Measurements from ENCODE around the gene ZNF543. TPM values are rescaled to one million over a fixed set of nuclear protein-coding genes. Genes with fewer than 3 reads are reported as not detected.

Gene ZNF543
- total RNA-seq, 5 donors from 2014 or later (not counting 1 experiment from before 2014, with no cell fraction given): 3.9 to 11.1 (median 7.9) TPM

DNA sequence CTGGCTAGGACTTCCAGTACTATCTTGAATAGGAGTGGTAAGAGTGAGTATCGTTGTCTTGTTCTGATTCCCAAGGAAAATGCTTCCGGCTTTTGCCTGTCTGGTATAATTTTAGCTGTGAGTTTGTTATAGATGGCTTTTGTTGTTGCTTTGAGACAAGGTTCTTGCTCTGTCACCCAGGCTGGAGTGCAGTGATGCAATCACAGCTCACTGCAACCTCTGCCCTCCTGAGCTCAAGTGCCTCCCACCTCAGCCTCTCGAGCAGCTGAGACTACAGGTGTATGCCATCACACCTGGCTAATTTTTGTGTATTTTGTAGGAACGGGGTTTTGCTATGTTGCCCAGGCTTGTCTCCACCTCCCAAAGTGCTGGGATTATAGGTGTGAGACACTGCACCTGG is 6.1 kb upstream of the ZNF543 start:
- ChIA-PET CTCF (no interaction called here), POLR2A (no interaction called here)
- Mint-ChIP-seq H3K27ac (no peak overlapping the region), H3K9me3 (peaks cover 24 to 32% (median 25%) of the 10 kb centered on the region in 3 donors), H3K36me3 (no peaks in the 10 kb centered on the region), H3K4me1 (no peaks in the 10 kb centered on the region), H3K4me3 (no peak overlapping the region), H3K27me3 (peaks cover 33 to 38% of the 10 kb centered on the region in 2 donors)
- Histone ChIP-seq H3K27ac (ENCODE audit: low read length) (no peak overlapping the region), H3K9me3 (no peaks in the 10 kb centered on the region), H3K4me3 (ENCODE audit: control insufficient read depth in 1 of 2, extremely low read depth in 1 of 2, low read length in 1 of 2) (no peak overlapping the region), H3K4me1 (ENCODE audit: control insufficient read depth in 1 of 2, extremely low read depth in 1 of 2, insufficient read depth in 2 of 2, low read length in 2 of 2) (no peaks in the 10 kb centered on the region), H3K27me3 (replicated peaks in 1 of 2; ENCODE audit: control insufficient read depth in 2 of 2, extremely low read depth in 1 of 2, insufficient read depth in 2 of 2, low read length in 1 of 2) (peaks cover 2 to 19% of the 10 kb centered on the region in 2 experiments), H3K36me3 (ENCODE audit: control insufficient read depth in 2 of 2, extremely low read depth in 1 of 2, insufficient read depth in 1 of 2, low read length in 1 of 2) (no peaks in the 10 kb centered on the region)
- 91% methylated on average over 3 of the region's 4 CpGs for WGBS (ENCODE audit: insufficient coverage)
- DNase-seq (no peak), ATAC-seq (replicated peaks in 1 of 4) (no peak)

DNA sequence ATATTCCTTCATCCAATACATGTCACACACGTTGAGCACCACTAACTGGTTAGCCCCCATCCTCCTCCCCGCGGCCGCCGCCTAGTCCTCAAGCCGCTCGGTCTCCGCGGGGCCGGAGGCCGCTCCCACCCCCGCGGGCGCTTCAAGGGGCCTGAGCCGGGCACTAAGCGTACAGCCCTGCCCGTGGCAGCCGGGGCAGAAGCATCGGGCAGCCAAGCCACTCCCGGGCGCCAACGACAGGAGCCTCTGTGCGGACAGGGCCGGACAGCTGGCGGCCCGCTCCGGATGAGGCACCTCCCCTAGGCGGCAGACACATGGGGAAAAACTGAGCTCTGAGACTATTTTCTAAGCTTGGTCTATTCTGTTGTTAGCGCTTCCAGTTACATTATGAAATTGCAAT is 2.8 kb upstream of the ZNF543 start:
- Histone ChIP-seq H3K4me3 (ENCODE audit: control insufficient read depth in 1 of 2, extremely low read depth in 1 of 2, low read length in 1 of 2) (no peak overlapping the region), H3K9me3 (no peaks in the 10 kb centered on the region), H3K36me3 (ENCODE audit: control insufficient read depth in 2 of 2, extremely low read depth in 1 of 2, insufficient read depth in 1 of 2, low read length in 1 of 2) (no peaks in the 10 kb centered on the region), H3K27ac (ENCODE audit: low read length) (no peak overlapping the region), H3K4me1 (ENCODE audit: control insufficient read depth in 1 of 2, extremely low read depth in 1 of 2, insufficient read depth in 2 of 2, low read length in 2 of 2) (peaks cover 21 to 24% of the 10 kb centered on the region in 2 experiments), H3K27me3 (replicated peaks in 1 of 2; ENCODE audit: control insufficient read depth in 2 of 2, extremely low read depth in 1 of 2, insufficient read depth in 2 of 2, low read length in 1 of 2) (peaks cover 0 to 19% of the 10 kb centered on the region in 2 experiments)
- ATAC-seq (replicated peaks in 1 of 4): no peak
- Mint-ChIP-seq H3K9me3 (peaks cover 23 to 27% (median 25%) of the 10 kb centered on the region in 3 donors), H3K27me3 (peaks cover 33 to 38% of the 10 kb centered on the region in 2 donors), H3K4me3 (no peak overlapping the region), H3K4me1 (peaks cover 23 to 28% (median 25%) of the 10 kb centered on the region in 3 donors), H3K36me3 (peaks cover 14% of the 10 kb centered on the region), H3K27ac (no peak overlapping the region)
- DNase-seq: no peak
- ChIA-PET POLR2A (interaction anchor here in 1 of 2 donors (0.6 kb wide), 1 partner anchor 18 kb away, joined by 5 read pairs; no protein-coding TSS in a partner anchor), CTCF (interaction anchor here (0.6 to 0.7 kb wide), 2 partner anchors 88 to 146 kb away, joined by 3 to 6 read pairs; no protein-coding TSS in a partner anchor)
- WGBS (ENCODE audit: insufficient coverage): 24% methylated on average over 28 of the region's 29 CpGs

DNA sequence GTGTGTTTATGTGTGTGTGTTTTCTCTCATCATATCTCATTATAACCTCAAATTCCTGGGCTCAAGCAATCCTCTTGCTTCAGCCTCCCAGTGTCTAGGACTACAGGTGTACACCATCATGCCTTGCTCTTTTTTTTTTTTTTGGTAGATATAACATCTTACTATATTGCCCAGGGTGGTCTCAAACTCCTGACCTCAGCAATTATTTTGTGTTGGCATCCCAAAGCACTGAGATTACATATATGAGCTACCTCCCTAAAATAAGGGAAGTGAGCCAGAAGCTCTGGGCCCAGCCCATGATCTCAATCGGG is 448 bp upstream of the ZNF543 start:
- Histone ChIP-seq H3K36me3 (ENCODE audit: control insufficient read depth in 2 of 2, extremely low read depth in 1 of 2, insufficient read depth in 1 of 2, low read length in 1 of 2) (peaks cover 12 to 19% of the 10 kb centered on the region in 2 donors), H3K9me3 (no peaks in the 10 kb centered on the region), H3K4me3 (ENCODE audit: control insufficient read depth in 1 of 2, extremely low read depth in 1 of 2, low read length in 1 of 2) (peak overlapping the region; percentile 73 to 85), H3K4me1 (ENCODE audit: control insufficient read depth in 1 of 2, extremely low read depth in 1 of 2, insufficient read depth in 2 of 2, low read length in 2 of 2) (peaks cover 21 to 24% of the 10 kb centered on the region in 2 experiments), H3K27me3 (replicated peaks in 1 of 2; ENCODE audit: control insufficient read depth in 2 of 2, extremely low read depth in 1 of 2, insufficient read depth in 2 of 2, low read length in 1 of 2) (peaks cover 0 to 16% of the 10 kb centered on the region in 2 experiments), H3K27ac (ENCODE audit: low read length) (peak overlapping the region; percentile 68)
- ChIA-PET POLR2A (interaction anchor here in 1 of 2 donors (0.5 kb wide), 1 partner anchor 93 kb away, joined by 3 read pairs; no protein-coding TSS in a partner anchor), CTCF (no interaction called here)
- H3K36me3 Mint-ChIP-seq: peaks cover 35% of the 10 kb centered on the region
- ATAC-seq (replicated peaks in 1 of 4) (no peak), DNase-seq (no peak)
- peak overlapping the region; percentile 92 to 95 (median 93) for H3K4me3 Mint-ChIP-seq
- peaks cover 27 to 33% (median 32%) of the 10 kb centered on the region in 3 donors for H3K4me1 Mint-ChIP-seq
- peak overlapping the region; percentile 93 to 95 for H3K27ac Mint-ChIP-seq
- 10% methylated on average over 1 of the region's 1 CpG for WGBS (ENCODE audit: insufficient coverage)
- H3K27me3 Mint-ChIP-seq: peaks cover 26 to 31% of the 10 kb centered on the region in 2 donors
- H3K9me3 Mint-ChIP-seq: peaks cover 22 to 33% (median 32%) of the 10 kb centered on the region in 3 donors

- POLR2A ChIA-PET: interaction anchor here in 1 of 2 donors (0.5 kb wide), 1 partner anchor 24 kb away, joined by 4 read pairs; no protein-coding TSS in a partner anchor
- Mint-ChIP-seq H3K4me3 (peak overlapping the region; percentile 92 to 95 (median 93)), H3K27me3 (peaks cover 16 to 19% of the 10 kb centered on the region in 2 donors), H3K9me3 (peaks cover 14 to 31% (median 22%) of the 10 kb centered on the region in 3 donors), H3K36me3 (peaks cover 48% of the 10 kb centered on the region), H3K4me1 (peaks cover 27 to 33% (median 32%) of the 10 kb centered on the region in 3 donors), H3K27ac (peak overlapping the region; percentile 52 to 82)
- Histone ChIP-seq H3K4me1 (ENCODE audit: control insufficient read depth in 1 of 2, extremely low read depth in 1 of 2, insufficient read depth in 2 of 2, low read length in 2 of 2) (peaks cover 21 to 24% of the 10 kb centered on the region in 2 experiments), H3K9me3 (peaks cover 3% of the 10 kb centered on the region), H3K36me3 (ENCODE audit: control insufficient read depth in 2 of 2, extremely low read depth in 1 of 2, insufficient read depth in 1 of 2, low read length in 1 of 2) (peaks cover 16 to 31% of the 10 kb centered on the region in 2 donors), H3K4me3 (ENCODE audit: control insufficient read depth in 1 of 2, extremely low read depth in 1 of 2, low read length in 1 of 2) (peak overlapping the region; percentile 73 to 85), H3K27ac (ENCODE audit: low read length) (peak overlapping the region; percentile 68), H3K27me3 (replicated peaks in 1 of 2; ENCODE audit: control insufficient read depth in 2 of 2, extremely low read depth in 1 of 2, insufficient read depth in 2 of 2, low read length in 1 of 2) (peaks cover 0 to 16% of the 10 kb centered on the region in 2 experiments)
- ATAC-seq (replicated peaks in 1 of 4) (no peak), DNase-seq (no peak)
- 22% methylated on average over 1 of the region's 8 CpGs for WGBS (ENCODE audit: insufficient coverage)
- CTCF ChIA-PET: no interaction called here
These were observed 844 bp downstream of the ZNF543 start for GRCh38 chr19:57321116-57321515.

- 38% methylated on average over 3 of the region's 3 CpGs for WGBS (ENCODE audit: insufficient coverage)
- Mint-ChIP-seq H3K36me3 (peaks cover 54% of the 10 kb centered on the region), H3K4me1 (peaks cover 27 to 33% (median 32%) of the 10 kb centered on the region in 3 donors), H3K27ac (peak overlapping the region in 1 of 2 donors; percentile 6), H3K9me3 (peaks cover 12 to 34% (median 21%) of the 10 kb centered on the region in 3 donors), H3K27me3 (peaks cover 10 to 13% of the 10 kb centered on the region in 2 donors), H3K4me3 (peak overlapping the region; percentile 92 to 95 (median 93))
- POLR2A ChIA-PET: interaction anchor here (0.5 to 0.6 kb wide), 3 partner anchors 25 to 1142 kb away, joined by 4 to 12 read pairs (median 5); no protein-coding TSS in a partner anchor
- Histone ChIP-seq H3K27ac (ENCODE audit: low read length) (no peak overlapping the region), H3K9me3 (peaks cover 3% of the 10 kb centered on the region), H3K36me3 (ENCODE audit: control insufficient read depth in 2 of 2, extremely low read depth in 1 of 2, insufficient read depth in 1 of 2, low read length in 1 of 2) (peaks cover 22 to 36% of the 10 kb centered on the region in 2 donors), H3K27me3 (replicated peaks in 1 of 2; ENCODE audit: control insufficient read depth in 2 of 2, extremely low read depth in 1 of 2, insufficient read depth in 2 of 2, low read length in 1 of 2) (peaks cover 0 to 16% of the 10 kb centered on the region in 2 experiments), H3K4me3 (ENCODE audit: control insufficient read depth in 1 of 2, extremely low read depth in 1 of 2, low read length in 1 of 2) (peak overlapping the region in 1 of 2 donors; percentile 44), H3K4me1 (ENCODE audit: control insufficient read depth in 1 of 2, extremely low read depth in 1 of 2, insufficient read depth in 2 of 2, low read length in 2 of 2) (peaks cover 21 to 24% of the 10 kb centered on the region in 2 experiments)
- CTCF ChIA-PET: no interaction called here
- ATAC-seq (replicated peaks in 1 of 4) (no peak), DNase-seq (no peak)
These were observed 1.5 kb downstream of the ZNF543 start for GRCh38 chr19:57321751-57322150.

DNA sequence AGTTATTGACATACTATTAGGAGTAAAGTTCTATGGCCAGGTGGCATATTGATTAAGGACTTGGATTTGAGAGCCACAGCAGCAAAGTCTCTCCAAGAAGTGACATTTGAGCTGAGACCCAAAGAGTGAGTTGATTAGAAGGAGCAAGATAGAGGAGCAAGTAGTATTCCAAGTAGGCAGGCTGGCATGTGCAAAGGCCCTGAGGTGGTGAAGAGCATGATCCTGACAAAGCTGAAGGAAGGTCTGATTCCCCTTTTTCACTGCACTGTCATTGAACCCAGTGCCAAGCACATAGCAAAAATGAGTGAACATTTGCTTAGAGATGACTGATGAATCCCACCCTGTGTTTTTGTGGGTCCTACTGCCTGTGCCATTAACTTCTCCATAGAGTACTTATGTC is 4.7 kb downstream of the ZNF543 start:
- Histone ChIP-seq H3K4me3 (ENCODE audit: control insufficient read depth in 1 of 2, extremely low read depth in 1 of 2, low read length in 1 of 2) (no peak overlapping the region), H3K27ac (ENCODE audit: low read length) (no peak overlapping the region), H3K9me3 (peaks cover 10% of the 10 kb centered on the region), H3K27me3 (replicated peaks in 1 of 2; ENCODE audit: control insufficient read depth in 2 of 2, extremely low read depth in 1 of 2, insufficient read depth in 2 of 2, low read length in 1 of 2) (no peaks in the 10 kb centered on the region), H3K36me3 (ENCODE audit: control insufficient read depth in 2 of 2, extremely low read depth in 1 of 2, insufficient read depth in 1 of 2, low read length in 1 of 2) (peaks cover 41 to 62% of the 10 kb centered on the region in 2 donors), H3K4me1 (ENCODE audit: control insufficient read depth in 1 of 2, extremely low read depth in 1 of 2, insufficient read depth in 2 of 2, low read length in 2 of 2) (peaks cover 16 to 21% of the 10 kb centered on the region in 2 experiments)
- Mint-ChIP-seq H3K36me3 (peaks cover 83% of the 10 kb centered on the region), H3K4me3 (no peak overlapping the region), H3K27me3 (no peaks in the 10 kb centered on the region), H3K27ac (no peak overlapping the region), H3K9me3 (peaks cover 12 to 54% (median 30%) of the 10 kb centered on the region in 3 donors), H3K4me1 (peaks cover 23 to 28% (median 26%) of the 10 kb centered on the region in 3 donors)
- DNase-seq (no peak), ATAC-seq (replicated peaks in 1 of 4) (no peak)
- ChIA-PET CTCF (no interaction called here), POLR2A (no interaction called here)
